ENCODE data around the gene SLC11A1.
A peak's percentile ranks its signal among the peaks of the same experiment; 100 is the strongest.

The SLC11A1 gene

GRCh38 chr2:218400930-218401881 lies 19.1 kb downstream of the SLC11A1 start:
- peaks cover 0 to 61% (median 49%) of the 10 kb centered on the region in 4 donors for H3K4me1 ChIP-seq
- intact Hi-C loops (cut with DNase I; ENCODE audit: low total_unique reads): no loop called here
- DNase-seq: peak in 1 of 2 donors; percentile 34
- H3K36me3 ChIP-seq: peaks cover 23 to 52% (median 40%) of the 10 kb centered on the region in 3 donors
- no peaks in the 10 kb centered on the region for H3K9me3 ChIP-seq
- no peak for TF ChIP-seq CTCF (IDR thresholded peaks at IDR 0.05)
- no peaks in the 10 kb centered on the region for H3K27me3 ChIP-seq
- peak overlapping the region; percentile 100 for H3K27ac ChIP-seq
- H3K4me3 ChIP-seq: peak overlapping the region; percentile 91 to 99

- Histone ChIP-seq H3K27me3 (no peaks in the 10 kb centered on the region), H3K9me3 (no peaks in the 10 kb centered on the region), H3K4me1 (peaks cover 0 to 63% (median 52%) of the 10 kb centered on the region in 4 donors), H3K4me3 (peak overlapping the region; percentile 91 to 99), H3K36me3 (peaks cover 23 to 52% (median 40%) of the 10 kb centered on the region in 3 donors), H3K27ac (peak overlapping the region; percentile 100)
- DNase-seq: no peak
- intact Hi-C loops (cut with DNase I; ENCODE audit: low total_unique reads): no loop called here
- no peak for TF ChIP-seq CTCF (IDR thresholded peaks at IDR 0.05)
Measured at GRCh38 chr2:218401890-218402289, 19.8 kb downstream of the SLC11A1 start.

- H3K36me3 ChIP-seq: peaks cover 23 to 52% (median 40%) of the 10 kb centered on the region in 3 donors
- H3K27me3 ChIP-seq: no peaks in the 10 kb centered on the region
- intact Hi-C loops (cut with DNase I; ENCODE audit: low total_unique reads): no loop called here
- no peak overlapping the region for H3K4me3 ChIP-seq
- H3K4me1 ChIP-seq: peaks cover 0 to 63% (median 53%) of the 10 kb centered on the region in 4 donors
- no peaks in the 10 kb centered on the region for H3K9me3 ChIP-seq
- TF ChIP-seq CTCF (IDR thresholded peaks at IDR 0.05): no peak
- DNase-seq: no peak
- peak overlapping the region; percentile 100 for H3K27ac ChIP-seq
Measured at GRCh38 chr2:218402491-218402901, 20.4 kb downstream of the SLC11A1 start.

- DNase-seq: no peak
- Histone ChIP-seq H3K4me1 (peaks cover 0 to 64% (median 54%) of the 10 kb centered on the region in 4 donors), H3K27ac (peak overlapping the region; percentile 100)
Measured at GRCh38 chr2:218402911-218403411, 20.9 kb downstream of the SLC11A1 start.

GRCh38 chr2:218403810-218404209 lies 21.7 kb downstream of the SLC11A1 start:
- Histone ChIP-seq H3K4me3 (no peak overlapping the region), H3K9me3 (no peaks in the 10 kb centered on the region), H3K27ac (peak overlapping the region in 1 of 2 donors; percentile 100), H3K36me3 (peaks cover 23 to 52% (median 40%) of the 10 kb centered on the region in 3 donors), H3K27me3 (no peaks in the 10 kb centered on the region), H3K4me1 (peaks cover 0 to 64% (median 53%) of the 10 kb centered on the region in 4 donors)
- DNase-seq: no peak
- intact Hi-C loops (cut with DNase I; ENCODE audit: low total_unique reads): no loop called here
- no peak for TF ChIP-seq CTCF (IDR thresholded peaks at IDR 0.05)

More at GRCh38 chr2:218402911-218403411, 20.9 kb downstream of the SLC11A1 start:
- no peak for TF ChIP-seq CTCF (IDR thresholded peaks at IDR 0.05)
- no peaks in the 10 kb centered on the region for H3K27me3 ChIP-seq
- intact Hi-C loops (cut with DNase I; ENCODE audit: low total_unique reads): no loop called here
- no peak overlapping the region for H3K4me3 ChIP-seq
- no peaks in the 10 kb centered on the region for H3K9me3 ChIP-seq
- H3K36me3 ChIP-seq: peaks cover 23 to 52% (median 40%) of the 10 kb centered on the region in 3 donors
